ENCODE data around the gene IGLON5.

Gene IGLON5

GRCh38 chr19:51317968-51318367 is 6.5 kb downstream of the IGLON5 start:
- Histone ChIP-seq H3K9me3 (ENCODE audit: control insufficient read depth, insufficient read depth, low read length) (no peaks in the 10 kb centered on the region), H3K4me1 (ENCODE audit: control insufficient read depth, insufficient read depth, low read length) (no peaks in the 10 kb centered on the region), H3K9ac (ENCODE audit: low read depth, low read length) (no peak overlapping the region), H3K36me3 (ENCODE audit: control insufficient read depth, insufficient read depth, low read length) (no peaks in the 10 kb centered on the region), H3K4me3 (ENCODE audit: low read depth, low read length) (no peak overlapping the region), H3K27ac (ENCODE audit: low read depth, low read length) (no peak overlapping the region), H3K27me3 (ENCODE audit: control insufficient read depth, insufficient read depth, low read length) (no peaks in the 10 kb centered on the region)

- no peaks in the 10 kb centered on the region for H3K4me1 ChIP-seq (ENCODE audit: control insufficient read depth, insufficient read depth, low read length)
- no peaks in the 10 kb centered on the region for H3K9me3 ChIP-seq (ENCODE audit: control insufficient read depth, insufficient read depth, low read length)
- H3K27me3 ChIP-seq (ENCODE audit: control insufficient read depth, insufficient read depth, low read length): no peaks in the 10 kb centered on the region
- H3K27ac ChIP-seq (ENCODE audit: low read depth, low read length): no peak overlapping the region
- 0 out of 2 replicates have a peak, but pooled peaks cover 1% of the 10 kb centered on the region for H3K36me3 ChIP-seq (ENCODE audit: control insufficient read depth, insufficient read depth, low read length)
- no peak overlapping the region for H3K4me3 ChIP-seq (ENCODE audit: low read depth, low read length)
- no peak overlapping the region for H3K9ac ChIP-seq (ENCODE audit: low read depth, low read length)
These were observed 7.5 kb downstream of the IGLON5 start for GRCh38 chr19:51318687-51319648.

- H3K4me1 ChIP-seq (ENCODE audit: control insufficient read depth, insufficient read depth, low read length): no peaks in the 10 kb centered on the region
These were observed 8.3 kb downstream of the IGLON5 start for GRCh38 chr19:51319649-51320279.

GRCh38 chr19:51320280-51320657 is 8.8 kb downstream of the IGLON5 start:
- 0 out of 2 replicates have a peak, but pooled peaks cover 4% of the 10 kb centered on the region for H3K36me3 ChIP-seq (ENCODE audit: control insufficient read depth, insufficient read depth, low read length)
- no peak overlapping the region for H3K4me3 ChIP-seq (ENCODE audit: low read depth, low read length)
- no peaks in the 10 kb centered on the region for H3K9me3 ChIP-seq (ENCODE audit: control insufficient read depth, insufficient read depth, low read length)
- no peak overlapping the region for H3K9ac ChIP-seq (ENCODE audit: low read depth, low read length)
- no peaks in the 10 kb centered on the region for H3K4me1 ChIP-seq (ENCODE audit: control insufficient read depth, insufficient read depth, low read length)
- no peak overlapping the region for H3K27ac ChIP-seq (ENCODE audit: low read depth, low read length)
- no peaks in the 10 kb centered on the region for H3K27me3 ChIP-seq (ENCODE audit: control insufficient read depth, insufficient read depth, low read length)

More at GRCh38 chr19:51319649-51320279, 8.3 kb downstream of the IGLON5 start:
- Histone ChIP-seq H3K9ac (ENCODE audit: low read depth, low read length) (no peak overlapping the region), H3K4me3 (ENCODE audit: low read depth, low read length) (no peak overlapping the region), H3K27ac (ENCODE audit: low read depth, low read length) (no peak overlapping the region), H3K27me3 (ENCODE audit: control insufficient read depth, insufficient read depth, low read length) (no peaks in the 10 kb centered on the region), H3K9me3 (ENCODE audit: control insufficient read depth, insufficient read depth, low read length) (no peaks in the 10 kb centered on the region), H3K36me3 (ENCODE audit: control insufficient read depth, insufficient read depth, low read length) (0 out of 2 replicates have a peak, but pooled peaks cover 4% of the 10 kb centered on the region)

- Histone ChIP-seq H3K36me3 (ENCODE audit: control insufficient read depth, insufficient read depth, low read length) (0 out of 2 replicates have a peak, but pooled peaks cover 4% of the 10 kb centered on the region), H3K27me3 (ENCODE audit: control insufficient read depth, insufficient read depth, low read length) (no peaks in the 10 kb centered on the region), H3K27ac (ENCODE audit: low read depth, low read length) (no peak overlapping the region), H3K9me3 (ENCODE audit: control insufficient read depth, insufficient read depth, low read length) (no peaks in the 10 kb centered on the region), H3K4me3 (ENCODE audit: low read depth, low read length) (no peak overlapping the region), H3K9ac (ENCODE audit: low read depth, low read length) (no peak overlapping the region), H3K4me1 (ENCODE audit: control insufficient read depth, insufficient read depth, low read length) (no peaks in the 10 kb centered on the region)
These were observed 10.4 kb downstream of the IGLON5 start for GRCh38 chr19:51321799-51322198.

GRCh38 chr19:51323481-51324166 is 12.2 kb downstream of the IGLON5 start:
- Histone ChIP-seq H3K4me1 (ENCODE audit: control insufficient read depth, insufficient read depth, low read length) (peaks cover 4% of the 10 kb centered on the region; the same call in 1 of the 2 replicates), H3K9me3 (ENCODE audit: control insufficient read depth, insufficient read depth, low read length) (no peaks in the 10 kb centered on the region), H3K27ac (ENCODE audit: low read depth, low read length) (no peak overlapping the region), H3K9ac (ENCODE audit: low read depth, low read length) (no peak overlapping the region), H3K4me3 (ENCODE audit: low read depth, low read length) (no peak overlapping the region), H3K27me3 (ENCODE audit: control insufficient read depth, insufficient read depth, low read length) (peaks cover 7% of the 10 kb centered on the region), H3K36me3 (ENCODE audit: control insufficient read depth, insufficient read depth, low read length) (0 out of 2 replicates have a peak, but pooled peaks cover 4% of the 10 kb centered on the region)

- H3K27me3 ChIP-seq (ENCODE audit: control insufficient read depth, insufficient read depth, low read length): peaks cover 7% of the 10 kb centered on the region
- H3K36me3 ChIP-seq (ENCODE audit: control insufficient read depth, insufficient read depth, low read length): 0 out of 2 replicates have a peak, but pooled peaks cover 4% of the 10 kb centered on the region
- no peak overlapping the region for H3K9ac ChIP-seq (ENCODE audit: low read depth, low read length)
- no peak overlapping the region for H3K4me3 ChIP-seq (ENCODE audit: low read depth, low read length)
- H3K4me1 ChIP-seq (ENCODE audit: control insufficient read depth, insufficient read depth, low read length): peaks cover 4% of the 10 kb centered on the region; the same call in 1 of the 2 replicates
- H3K9me3 ChIP-seq (ENCODE audit: control insufficient read depth, insufficient read depth, low read length): no peaks in the 10 kb centered on the region
- H3K27ac ChIP-seq (ENCODE audit: low read depth, low read length): no peak overlapping the region
These were observed 12.7 kb downstream of the IGLON5 start for GRCh38 chr19:51324167-51324481.

GRCh38 chr19:51325161-51325976 is 13.9 kb downstream of the IGLON5 start:
- H3K36me3 ChIP-seq (ENCODE audit: control insufficient read depth, insufficient read depth, low read length): peaks cover 5% of the 10 kb centered on the region; the same call in 1 of the 2 replicates
- H3K27me3 ChIP-seq (ENCODE audit: control insufficient read depth, insufficient read depth, low read length): peaks cover 7% of the 10 kb centered on the region
- no peak overlapping the region for H3K4me3 ChIP-seq (ENCODE audit: low read depth, low read length)
- H3K27ac ChIP-seq (ENCODE audit: low read depth, low read length): no peak overlapping the region
- no peak overlapping the region for H3K9ac ChIP-seq (ENCODE audit: low read depth, low read length)
- no peaks in the 10 kb centered on the region for H3K9me3 ChIP-seq (ENCODE audit: control insufficient read depth, insufficient read depth, low read length)
- H3K4me1 ChIP-seq (ENCODE audit: control insufficient read depth, insufficient read depth, low read length): peaks cover 4% of the 10 kb centered on the region; the same call in 1 of the 2 replicates

GRCh38 chr19:51326216-51327065 is 15.0 kb downstream of the IGLON5 start:
- no peak overlapping the region for H3K9ac ChIP-seq (ENCODE audit: low read depth, low read length)
- H3K9me3 ChIP-seq (ENCODE audit: control insufficient read depth, insufficient read depth, low read length): no peaks in the 10 kb centered on the region
- H3K4me1 ChIP-seq (ENCODE audit: control insufficient read depth, insufficient read depth, low read length): peaks cover 4% of the 10 kb centered on the region; the same call in 1 of the 2 replicates
- peak overlapping the region; percentile 62; the same call in 1 of the 2 replicates for H3K4me3 ChIP-seq (ENCODE audit: low read depth, low read length)
- H3K27me3 ChIP-seq (ENCODE audit: control insufficient read depth, insufficient read depth, low read length): peaks cover 7% of the 10 kb centered on the region
- H3K27ac ChIP-seq (ENCODE audit: low read depth, low read length): no peak overlapping the region
- peaks cover 14% of the 10 kb centered on the region; the same call in 1 of the 2 replicates for H3K36me3 ChIP-seq (ENCODE audit: control insufficient read depth, insufficient read depth, low read length)
